K562 (cell line): ENCODE measurements around the gene PTPN5. TPM values are rescaled to one million over a fixed set of nuclear protein-coding genes. Genes with fewer than 3 reads are reported as not detected.

Experiments used
- ELF2 ChIP-seq: fragments of 250-450 bp; sonication (Bioruptor Pico); IDR thresholded peaks from 2 replicates; pipeline ENCODE4 v1.5.0; 2021; ENCODE audit warnings: mild to moderate bottlenecking
- FOS ChIP-seq: IDR thresholded peaks from 3 replicates; pipeline ENCODE4 v1.6.1; 2011; ENCODE audit not compliant: insufficient read length; ENCODE audit errors: extremely low read depth
- KLF6 ChIP-seq: fragments of 250-450 bp; sonication (Bioruptor Pico); IDR thresholded peaks from 2 replicates; pipeline ENCODE4 v1.4.0; 2020; ENCODE audit warnings: mild to moderate bottlenecking, moderate library complexity, borderline replicate concordance
- ZBTB40 ChIP-seq, 2 experiments: fragments of 450-650 bp in 1 of 2; sonication (generic) in 1 of 2; formaldehyde crosslinking in 1 of 2; IDR thresholded peaks; 2 replicates each; pipeline versions ENCODE4 v1.7.1 to v1.9.0; 2016 to 2022; ENCODE audit warnings: inconsistent platforms in 1 of 2, mild to moderate bottlenecking in 1 of 2, missing genetic modification reagents in 1 of 2
- ZC3H11A ChIP-seq: IDR thresholded peaks from 2 replicates; pipeline ENCODE4 v1.6.1; 2012; ENCODE audit warnings: low read depth, low read length, improper control_type of control experiment
- polyA plus RNA-seq, 8 experiments: library from polyadenylated mRNA; depleted of rRNA in 4 of 8; stranded (reverse) in 5 of 8; unstranded in 3 of 8; fragments of >200 nt; fragmentation: Nextera tagmentation in 2 of 8; fragmentation: Illumina TruSeq in 1 of 8; extraction: Ambion mirVana in 2 of 8; extraction: Trizol in 1 of 8; gene quantifications; 2 replicates each; pipeline versions ENCODE4 v1.2.1 to v1.2.3, GENCODE V29; 2011 to 2014; ENCODE audit warnings: inconsistent platforms in 1 of 8, missing spikeins in 1 of 8
- total RNA-seq, 7 experiments: library from RNA; depleted of rRNA in 6 of 7; stranded (reverse); fragments of >200 nt in 6 of 7; fragmentation: Illumina TruSeq in 2 of 7; extraction: Trizol in 2 of 7; gene quantifications; 2 replicates each; pipeline versions ENCODE4 v1.2.1 to v1.2.3, GENCODE V29; 2011 to 2021; ENCODE audit warnings: low replicate concordance in 1 of 7
- TF ChIP-seq, protein P1 (sequence below): fragments of 450-650 bp; IDR thresholded peaks from 2 replicates; pipeline ENCODE4 v1.7.0; 2016; ENCODE audit warnings: borderline replicate concordance

PTPN5 gene
- total and polyA plus RNA-seq, 9 of the 15 experiments (the other 6 are each of a cell fraction or from before 2014, with no cell fraction given) = not detected

DNA sequence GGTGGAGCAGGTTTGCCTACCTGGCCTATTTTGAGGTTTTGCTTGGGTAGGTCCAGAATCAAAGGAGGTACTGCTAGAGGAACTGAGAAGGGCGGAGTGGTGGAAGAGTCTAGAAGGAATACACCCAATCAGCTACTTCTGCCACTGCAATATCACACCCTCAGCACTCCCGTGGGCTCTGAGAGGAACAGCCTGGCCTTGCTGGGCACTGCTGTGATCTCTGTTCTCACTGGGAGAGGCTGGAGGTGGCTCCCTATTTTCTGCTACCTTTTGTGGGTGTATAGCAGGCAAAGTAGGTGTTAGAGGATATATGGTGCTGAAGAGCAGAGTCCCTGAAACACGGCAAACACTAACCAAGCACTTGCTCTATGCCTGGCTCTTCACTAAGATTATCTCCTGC is 40.7 kb downstream of the PTPN5 start (continued):
- TF ChIP-seq ZBTB40 (IDR thresholded peaks at IDR 0.05) (no peak), ZBTB40 (CRISPR knock-in tag; IDR thresholded peaks at IDR 0.05) (no peak), FOS (no peak), KLF6 (CRISPR knock-in tag) (no peak), ELF2 (CRISPR knock-in tag) (no peak), ZC3H11A (no peak)
- TF ChIP-seq, protein P1, sequence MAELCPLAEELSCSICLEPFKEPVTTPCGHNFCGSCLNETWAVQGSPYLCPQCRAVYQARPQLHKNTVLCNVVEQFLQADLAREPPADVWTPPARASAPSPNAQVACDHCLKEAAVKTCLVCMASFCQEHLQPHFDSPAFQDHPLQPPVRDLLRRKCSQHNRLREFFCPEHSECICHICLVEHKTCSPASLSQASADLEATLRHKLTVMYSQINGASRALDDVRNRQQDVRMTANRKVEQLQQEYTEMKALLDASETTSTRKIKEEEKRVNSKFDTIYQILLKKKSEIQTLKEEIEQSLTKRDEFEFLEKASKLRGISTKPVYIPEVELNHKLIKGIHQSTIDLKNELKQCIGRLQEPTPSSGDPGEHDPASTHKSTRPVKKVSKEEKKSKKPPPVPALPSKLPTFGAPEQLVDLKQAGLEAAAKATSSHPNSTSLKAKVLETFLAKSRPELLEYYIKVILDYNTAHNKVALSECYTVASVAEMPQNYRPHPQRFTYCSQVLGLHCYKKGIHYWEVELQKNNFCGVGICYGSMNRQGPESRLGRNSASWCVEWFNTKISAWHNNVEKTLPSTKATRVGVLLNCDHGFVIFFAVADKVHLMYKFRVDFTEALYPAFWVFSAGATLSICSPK = no peak
